Measurements from ENCODE around the gene JUN. TPM values are rescaled to one million over a fixed set of nuclear protein-coding genes. Genes with fewer than 3 reads are reported as not detected.

JUN gene
- total and polyA plus RNA-seq, 2 experiments from 2014 or later: 189 to 351 TPM

DNA sequence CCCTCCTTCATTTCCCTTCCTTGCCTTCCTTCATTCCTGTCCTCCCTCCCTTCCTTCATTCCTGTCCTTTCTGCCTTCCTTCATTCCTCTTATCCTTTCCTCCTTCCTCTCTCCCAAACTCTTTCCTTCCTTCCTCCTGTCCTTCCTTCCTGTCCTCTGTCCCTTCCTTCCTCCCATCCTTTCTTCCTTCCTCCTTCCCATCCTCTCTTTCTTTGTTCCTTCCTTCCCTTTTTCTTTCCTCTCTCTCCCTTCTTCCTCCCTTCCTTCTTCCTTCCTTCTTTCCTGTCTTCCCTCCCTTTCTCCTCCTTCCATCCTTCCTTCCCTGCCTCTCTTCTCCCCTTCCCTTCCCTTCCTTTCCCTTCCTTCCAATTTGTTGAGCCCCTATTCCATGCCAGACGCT, 15.8 kb upstream of the JUN start:
- 91% methylated on average over 1 of the region's 1 CpG for WGBS (ENCODE audit: low lambda C conversion rate, missing lambda C conversion rate)
- no peak overlapping the region for H3K4me2 ChIP-seq
- no peaks in the 10 kb centered on the region for H3K79me2 ChIP-seq
- DNase-seq (ENCODE audit: low spot score): no peak
- no peaks in the 10 kb centered on the region for H3K4me1 ChIP-seq (ENCODE audit: insufficient read depth)
- H3K27ac ChIP-seq: no peak overlapping the region
- no peak for TF ChIP-seq CTCF (IDR thresholded peaks at IDR 0.05; ENCODE audit: poor library complexity)
- TF ChIP-seq EZH2 (IDR thresholded peaks at IDR 0.05; ENCODE audit: borderline replicate concordance): no peak
- TF ChIP-seq EZH2phosphoT487 (IDR thresholded peaks at IDR 0.05; ENCODE audit: low read depth, severe bottlenecking, unreplicated experiment): no peak
- no peaks in the 10 kb centered on the region for H4K20me1 ChIP-seq (ENCODE audit: insufficient read depth, poor library complexity, severe bottlenecking)
- no peaks in the 10 kb centered on the region for H3K36me3 ChIP-seq (replicated peaks; ENCODE audit: insufficient read depth, low read depth)
- H2AFZ ChIP-seq: no peak overlapping the region
- H3K9me2 ChIP-seq (replicated peaks; ENCODE audit: insufficient read depth): no peaks in the 10 kb centered on the region
- H3K9me3 ChIP-seq (ENCODE audit: low read depth): no peaks in the 10 kb centered on the region
- H3K4me3 ChIP-seq: no peak overlapping the region
- no peaks in the 10 kb centered on the region for H3K27me3 ChIP-seq

GRCh38 chr1:58798910-58799442, 15.1 kb upstream of the JUN start:
- Histone ChIP-seq H3K79me2 (no peaks in the 10 kb centered on the region), H3K27me3 (no peaks in the 10 kb centered on the region), H3K4me2 (no peak overlapping the region), H3K27ac (no peak overlapping the region), H3K4me1 (ENCODE audit: insufficient read depth) (no peaks in the 10 kb centered on the region), H4K20me1 (ENCODE audit: insufficient read depth, poor library complexity, severe bottlenecking) (no peaks in the 10 kb centered on the region), H2AFZ (no peak overlapping the region), H3K9me2 (replicated peaks; ENCODE audit: insufficient read depth) (no peaks in the 10 kb centered on the region), H3K9me3 (ENCODE audit: low read depth) (no peaks in the 10 kb centered on the region), H3K4me3 (no peak overlapping the region), H3K36me3 (replicated peaks; ENCODE audit: insufficient read depth, low read depth) (no peaks in the 10 kb centered on the region)
- TF ChIP-seq EZH2phosphoT487 (IDR thresholded peaks at IDR 0.05; ENCODE audit: low read depth, severe bottlenecking, unreplicated experiment) (no peak), EZH2 (IDR thresholded peaks at IDR 0.05; ENCODE audit: borderline replicate concordance) (no peak)
- no peak for DNase-seq (ENCODE audit: low spot score)
- WGBS (ENCODE audit: low lambda C conversion rate, missing lambda C conversion rate): 88% methylated on average over 1 of the region's 1 CpG

- H3K9me3 ChIP-seq (ENCODE audit: low read depth): no peaks in the 10 kb centered on the region
- H3K79me2 ChIP-seq: no peaks in the 10 kb centered on the region
- H3K27ac ChIP-seq: no peak overlapping the region
- H4K20me1 ChIP-seq (ENCODE audit: insufficient read depth, poor library complexity, severe bottlenecking): no peaks in the 10 kb centered on the region
- no peak for TF ChIP-seq CTCF (IDR thresholded peaks at IDR 0.05; ENCODE audit: poor library complexity)
- H3K4me2 ChIP-seq: no peak overlapping the region
- no peak for DNase-seq (ENCODE audit: low spot score)
- H2AFZ ChIP-seq: no peak overlapping the region
- no peaks in the 10 kb centered on the region for H3K36me3 ChIP-seq (replicated peaks; ENCODE audit: insufficient read depth, low read depth)
- no peaks in the 10 kb centered on the region for H3K9me2 ChIP-seq (replicated peaks; ENCODE audit: insufficient read depth)
- no peak overlapping the region for H3K4me3 ChIP-seq
- H3K27me3 ChIP-seq: no peaks in the 10 kb centered on the region
- H3K4me1 ChIP-seq (ENCODE audit: insufficient read depth): no peaks in the 10 kb centered on the region
Observed at GRCh38 chr1:58796416-58796815, 12.6 kb upstream of the JUN start.

DNA sequence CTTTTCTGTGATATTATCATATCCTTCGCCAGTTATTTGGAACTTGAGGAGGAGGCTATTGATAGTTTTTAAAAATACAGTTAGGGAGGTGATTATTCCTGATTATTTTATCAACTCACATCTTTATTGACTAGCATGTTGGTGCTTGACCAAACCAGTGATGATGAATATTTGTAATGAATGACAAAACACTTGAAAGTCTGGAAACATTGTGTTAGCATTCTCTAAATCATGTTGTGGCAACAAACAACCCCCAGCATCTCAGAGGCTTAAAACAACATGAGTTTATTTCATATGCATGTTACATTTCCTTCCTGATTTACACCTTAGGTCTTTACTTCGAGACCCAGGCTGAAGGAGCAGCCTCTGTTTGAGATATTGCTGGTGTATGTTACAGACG, 10.7 kb upstream of the JUN start:
- Histone ChIP-seq H4K20me1 (ENCODE audit: insufficient read depth, poor library complexity, severe bottlenecking) (no peaks in the 10 kb centered on the region), H3K4me2 (no peak overlapping the region), H3K4me3 (no peak overlapping the region), H3K79me2 (no peaks in the 10 kb centered on the region), H2AFZ (no peak overlapping the region), H3K9me2 (replicated peaks; ENCODE audit: insufficient read depth) (no peaks in the 10 kb centered on the region), H3K36me3 (replicated peaks; ENCODE audit: insufficient read depth, low read depth) (no peaks in the 10 kb centered on the region), H3K4me1 (ENCODE audit: insufficient read depth) (no peaks in the 10 kb centered on the region), H3K27ac (no peak overlapping the region), H3K27me3 (no peaks in the 10 kb centered on the region), H3K9me3 (ENCODE audit: low read depth) (no peaks in the 10 kb centered on the region)
- 81% methylated on average over 3 of the region's 3 CpGs for WGBS (ENCODE audit: low lambda C conversion rate, missing lambda C conversion rate)
- no peak for DNase-seq (ENCODE audit: low spot score)
- TF ChIP-seq EZH2phosphoT487 (IDR thresholded peaks at IDR 0.05; ENCODE audit: low read depth, severe bottlenecking, unreplicated experiment) (no peak), EZH2 (IDR thresholded peaks at IDR 0.05; ENCODE audit: borderline replicate concordance) (no peak), CTCF (IDR thresholded peaks at IDR 0.05; ENCODE audit: poor library complexity) (no peak)
